Mammary epithelial cell (primary cell): ENCODE data around the gene SEPSECS.

ENCODE experiments used
- EZH2 ChIP-seq: IDR thresholded peaks from 2 replicates; pipeline ENCODE4 v1.6.1; 2012; ENCODE audit warnings: low read length, inconsistent platforms, borderline replicate concordance
- TF ChIP-seq, protein P1 (sequence below), 2 donors: IDR thresholded peaks in 1 of 2; conservative IDR thresholded peaks in 1 of 2; 2 replicates each; pipeline ENCODE4 v1.5.1; 2011 to 2012; ENCODE audit warnings: inconsistent platforms in 2 of 2, low read length in 2 of 2, mild to moderate bottlenecking in 2 of 2, control low read depth in 1 of 2, low read depth in 1 of 2; ENCODE audit not compliant: insufficient read depth in 1 of 2; ENCODE audit errors: extremely low read depth in 1 of 2

DNA sequence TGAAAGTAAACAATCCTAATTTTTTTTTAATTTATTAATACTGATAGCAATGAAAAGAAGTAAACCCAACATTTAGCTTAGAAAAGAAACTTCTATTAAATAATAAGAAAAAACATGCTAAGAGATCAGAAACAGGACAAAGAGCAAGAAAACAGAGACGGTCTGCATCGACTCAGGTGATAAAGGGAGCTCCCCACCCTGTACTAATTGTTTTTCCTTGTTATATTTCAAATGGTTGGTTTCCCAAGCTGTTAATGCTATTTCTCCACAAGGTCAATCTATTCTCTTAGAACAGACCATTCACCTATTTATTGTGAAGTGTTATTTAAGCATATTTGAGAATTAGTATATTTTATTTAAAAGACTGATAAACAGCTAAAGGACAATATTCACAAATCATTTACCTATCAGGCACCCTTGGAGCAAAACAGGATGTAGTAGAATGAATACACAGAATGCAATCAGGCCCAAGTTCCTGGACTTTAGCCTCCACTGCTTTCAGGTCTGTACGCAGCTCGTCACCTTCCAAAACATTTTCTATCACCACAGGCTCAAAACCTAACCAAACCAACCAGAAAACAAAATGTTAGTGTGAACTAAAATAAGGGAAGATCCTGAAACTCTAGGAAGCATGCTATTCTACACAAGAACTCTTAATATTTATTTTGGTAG, 5.5 kb downstream of the SEPSECS start:
- TF ChIP-seq, protein P1, sequence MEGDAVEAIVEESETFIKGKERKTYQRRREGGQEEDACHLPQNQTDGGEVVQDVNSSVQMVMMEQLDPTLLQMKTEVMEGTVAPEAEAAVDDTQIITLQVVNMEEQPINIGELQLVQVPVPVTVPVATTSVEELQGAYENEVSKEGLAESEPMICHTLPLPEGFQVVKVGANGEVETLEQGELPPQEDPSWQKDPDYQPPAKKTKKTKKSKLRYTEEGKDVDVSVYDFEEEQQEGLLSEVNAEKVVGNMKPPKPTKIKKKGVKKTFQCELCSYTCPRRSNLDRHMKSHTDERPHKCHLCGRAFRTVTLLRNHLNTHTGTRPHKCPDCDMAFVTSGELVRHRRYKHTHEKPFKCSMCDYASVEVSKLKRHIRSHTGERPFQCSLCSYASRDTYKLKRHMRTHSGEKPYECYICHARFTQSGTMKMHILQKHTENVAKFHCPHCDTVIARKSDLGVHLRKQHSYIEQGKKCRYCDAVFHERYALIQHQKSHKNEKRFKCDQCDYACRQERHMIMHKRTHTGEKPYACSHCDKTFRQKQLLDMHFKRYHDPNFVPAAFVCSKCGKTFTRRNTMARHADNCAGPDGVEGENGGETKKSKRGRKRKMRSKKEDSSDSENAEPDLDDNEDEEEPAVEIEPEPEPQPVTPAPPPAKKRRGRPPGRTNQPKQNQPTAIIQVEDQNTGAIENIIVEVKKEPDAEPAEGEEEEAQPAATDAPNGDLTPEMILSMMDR (conservative IDR thresholded peaks at IDR 0.05 in 1 of 2, IDR thresholded peaks at IDR 0.05 in 1 of 2; ENCODE audit: extremely low read depth in 1 of 2, insufficient read depth in 1 of 2, low read depth in 1 of 2, low read length in 2 of 2) = no peak
- TF ChIP-seq EZH2 = no peak
